Endothelial cell of umbilical vein (primary cell): ENCODE measurements around the gene MMP2. TPM values are rescaled to one million over a fixed set of nuclear protein-coding genes. Genes with fewer than 3 reads are reported as not detected.

ENCODE experiments used
- BruUV-seq: library from RNA; stranded (reverse); fragments of 400-500 nt; replicated peaks from 2 replicates; lab custom pipeline; 2021; lab: Mats Ljungman, UMichigan
- CTCF ChIA-PET: fragments of 300-600, 350-600 bp; sonication (Branson Sonifier 250); formaldehyde crosslinking; loops from one replicate; lab custom pipeline; 2021; ENCODE audit warnings: antibody characterized with exemption, inconsistent platforms; lab: Charles Lee
- POLR2A ChIA-PET: fragments of 300-600, 350-600 bp; sonication (Branson Sonifier 250); formaldehyde crosslinking; loops from one replicate; lab custom pipeline; 2021; ENCODE audit warnings: antibody characterized with exemption, inconsistent platforms; lab: Charles Lee
- DNase-seq: peaks from one replicate; pipeline ENCODE4 v3.0.0-alpha.2; 2011; ENCODE audit warnings: low read depth, low spot score
- FAIRE-seq: peaks from 2 replicates; lab custom pipeline; 2011; peaks lifted over from hg19 to GRCh38; lab: Jason Lieb, UNC
- H2AFZ ChIP-seq: 2 replicates; pipeline ENCODE4 v1.6.0; 2012; ENCODE audit warnings: low read depth, low read length, control low read depth, inconsistent platforms
- H3K27ac ChIP-seq: 2 replicates; pipeline ENCODE4 v1.5.1; 2011; ENCODE audit warnings: low read depth, mild to moderate bottlenecking, control low read depth, low read length, moderate library complexity; ENCODE audit not compliant: insufficient read depth
- H3K27me3 ChIP-seq, 2 experiments: 2 replicates each; pipeline versions ENCODE4 v1.6.0 to v1.6.1; 2011; ENCODE audit warnings: low read length in 2 of 2, mixed read lengths in 1 of 2; ENCODE audit not compliant: control insufficient read depth in 2 of 2, insufficient read depth in 2 of 2
- H3K36me3 ChIP-seq, 2 experiments: 2 replicates in 1 of 2; 3 replicates in 1 of 2; pipeline ENCODE4 v1.5.1; 2011; ENCODE audit warnings: low read length in 2 of 2, mild to moderate bottlenecking in 1 of 2, moderate library complexity in 1 of 2; ENCODE audit not compliant: control insufficient read depth in 2 of 2, insufficient read depth in 2 of 2; ENCODE audit errors: extremely low read depth in 1 of 2
- H3K4me1 ChIP-seq: 3 replicates; pipeline ENCODE4 v1.5.1; 2011; ENCODE audit warnings: mild to moderate bottlenecking, low read length; ENCODE audit not compliant: control insufficient read depth, insufficient read depth; ENCODE audit errors: extremely low read depth
- H3K4me2 ChIP-seq: 2 replicates; pipeline ENCODE4 v1.6.1; 2011; ENCODE audit warnings: low read length, control low read depth, mixed read lengths; ENCODE audit not compliant: insufficient read depth
- H3K4me3 ChIP-seq, 3 experiments: fragments of 200-600 bp in 1 of 3; sonication (generic), shearing (Covaris generic) in 1 of 3; replicated peaks in 1 of 3; 2 replicates each; pipeline ENCODE4 v1.5.1; 2011 to 2016; ENCODE audit warnings: control low read depth in 3 of 3, low read length in 3 of 3, mild to moderate bottlenecking in 2 of 3, inconsistent platforms in 1 of 3, low read depth in 1 of 3, moderate library complexity in 1 of 3; ENCODE audit not compliant: insufficient read depth in 1 of 3
- H3K79me2 ChIP-seq: 2 replicates; pipeline ENCODE4 v1.6.0; 2012; ENCODE audit warnings: low read length, inconsistent platforms; ENCODE audit not compliant: control insufficient read depth, insufficient read depth
- H3K9ac ChIP-seq: replicated peaks from 2 replicates; pipeline ENCODE3; 2011; ENCODE audit warnings: low read length, control low read depth; ENCODE audit not compliant: insufficient read depth; ENCODE audit errors: extremely low read depth
- H3K9me1 ChIP-seq: replicated peaks from 3 replicates; pipeline ENCODE4 v1.6.0; 2011; ENCODE audit warnings: mild to moderate bottlenecking, low read length; ENCODE audit not compliant: control insufficient read depth, insufficient read depth; ENCODE audit errors: extremely low read depth
- H3K9me3 ChIP-seq: replicated peaks from 2 replicates; pipeline ENCODE4 v1.5.1; 2012; ENCODE audit warnings: low read length, inconsistent platforms; ENCODE audit not compliant: control insufficient read depth, insufficient read depth
- H4K20me1 ChIP-seq: replicated peaks from 2 replicates; pipeline ENCODE3; 2011; ENCODE audit warnings: mild to moderate bottlenecking, low read length; ENCODE audit not compliant: control insufficient read depth, insufficient read depth; ENCODE audit errors: extremely low read depth
- FOS ChIP-seq: IDR thresholded peaks from 2 replicates; pipeline ENCODE4 v1.6.1; 2011; ENCODE audit warnings: mild to moderate bottlenecking, low read length, moderate library complexity, borderline replicate concordance; ENCODE audit not compliant: insufficient read depth
- GATA2 ChIP-seq: IDR thresholded peaks from 2 replicates; pipeline ENCODE4 v1.7.0; 2011; ENCODE audit warnings: low read depth, mild to moderate bottlenecking, moderate library complexity, mixed read lengths, low read length; ENCODE audit not compliant: insufficient read length, insufficient read depth
- MAX ChIP-seq: IDR thresholded peaks from 2 replicates; pipeline ENCODE4 v1.6.1; 2011; ENCODE audit not compliant: insufficient read depth, insufficient read length
- MYC ChIP-seq: IDR thresholded peaks from one replicate; pipeline ENCODE4 v1.6.1; 2011; ENCODE audit warnings: mild to moderate bottlenecking, low read depth, low read length
- POLR2A ChIP-seq: IDR thresholded peaks from 2 replicates; pipeline ENCODE4 v1.6.1; 2012; ENCODE audit warnings: low read depth, mild to moderate bottlenecking, control low read depth, low read length
- POLR2AphosphoS5 ChIP-seq: IDR thresholded peaks from 2 replicates; pipeline ENCODE4 v1.6.1; 2012; ENCODE audit warnings: low read depth, mild to moderate bottlenecking, control low read depth, low read length, moderate library complexity; ENCODE audit not compliant: insufficient read depth
- dilution Hi-C: fragments of 300-500 bp; cut with MboI; formaldehyde crosslinking; loops from one replicate; pipeline ENCODE4 v1.15.0; 2019; ENCODE audit warnings: low sequenced_read_pairs; ENCODE audit not compliant: extremely low pct_ligation_motif_present
- intact Hi-C: fragments of 100-400 bp; cut with micrococcal nuclease; formaldehyde crosslinking; loops from one replicate; pipeline ENCODE4 v1.10.0; 2022
- polyA plus RNA-seq, 4 experiments: library from polyadenylated mRNA; depleted of rRNA in 3 of 4; stranded (reverse) in 3 of 4; unstranded in 1 of 4; fragments of >200 nt; gene quantifications; 2 replicates each; pipeline versions ENCODE4 v1.2.1 to v1.2.3, GENCODE V29; 2011 to 2012; ENCODE audit warnings: missing spikeins in 1 of 4
- total RNA-seq: library from RNA; stranded (reverse); gene quantifications from 2 replicates; pipeline ENCODE4 v1.2.3, GENCODE V29; 2021

Gene MMP2
- total and polyA plus RNA-seq, 2 donors (not counting 3 experiments of a cell fraction or from before 2014, with no cell fraction given), result 771 to 1,508 TPM

GRCh38 chr16:55488306-55488705, 9.3 kb downstream of the MMP2 start:
- FAIRE-seq (peak; percentile 98), DNase-seq (peak; percentile 81)
- no TSS peak for BruUV-seq
- no peaks in the 10 kb centered on the region for H4K20me1 ChIP-seq
- no peaks in the 10 kb centered on the region for H3K27me3 ChIP-seq
- no peaks in the 10 kb centered on the region for H3K9me1 ChIP-seq
- H3K27ac ChIP-seq, result peak overlapping the region; percentile 63
- no peak overlapping the region for H2AFZ ChIP-seq
- H3K9ac ChIP-seq, result peak overlapping the region; percentile 16
- intact Hi-C loops, result loop anchor here (1.0 kb wide), 2 partner anchors 9 to 12 kb away; partner anchors contain the start of gene MMP2
- POLR2A ChIA-PET, result interaction anchor here (0.5 kb wide), 1 partner anchor 22 kb away, joined by 3 read pairs; no protein-coding TSS in a partner anchor
- no peak overlapping the region for H3K4me2 ChIP-seq
- dilution Hi-C loops, result no loop called here
- no peak for TF ChIP-seq MAX
- peak; percentile 16 for TF ChIP-seq POLR2A
- peak; percentile 46 for TF ChIP-seq MYC
- peak; percentile 49 for TF ChIP-seq POLR2AphosphoS5
- TF ChIP-seq GATA2, result no peak
- no peak for TF ChIP-seq FOS
- peaks cover 25% of the 10 kb centered on the region for H3K4me1 ChIP-seq
- no peak overlapping the region for H3K4me3 ChIP-seq
- no peaks in the 10 kb centered on the region for H3K9me3 ChIP-seq
- CTCF ChIA-PET, result interaction anchor here (0.6 to 1.7 kb wide), 6 partner anchors 9 to 54 kb away, joined by 3 to 7 read pairs (median 3); no protein-coding TSS in a partner anchor
- peaks cover 57 to 81% of the 10 kb centered on the region in 2 experiments for H3K36me3 ChIP-seq
- peaks cover 14% of the 10 kb centered on the region for H3K79me2 ChIP-seq
